ENCODE results near the gene TSTD2.

TSTD2 gene

GRCh38 chr9:97560851-97561250 is 72.3 kb downstream of the TSTD2 start:
- no peak for DNase-seq

GRCh38 chr9:97560154-97560553 is 73.0 kb downstream of the TSTD2 start:
- DNase-seq = no peak

DNA sequence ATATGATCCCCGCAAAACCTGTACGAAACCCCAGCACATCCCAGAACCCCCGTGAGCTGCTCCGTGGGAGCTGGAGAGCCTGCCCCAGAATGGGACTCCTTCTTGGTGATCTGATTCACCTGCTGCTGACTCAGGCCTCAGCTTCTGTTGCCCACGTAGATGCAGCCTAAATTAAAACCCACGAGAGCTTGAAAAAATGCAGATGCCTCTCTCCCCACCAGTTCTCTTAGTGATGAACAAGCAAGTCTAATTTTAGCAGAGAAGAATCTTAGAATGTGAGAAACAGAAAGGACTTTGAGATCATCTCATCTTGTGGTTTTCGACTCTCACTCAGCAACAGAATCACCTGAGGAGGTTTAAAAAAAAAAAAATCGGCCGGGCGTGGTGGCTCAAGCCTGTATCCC is 74.1 kb downstream of the TSTD2 start:
- no peak for DNase-seq

GRCh38 chr9:97558701-97559101 is 74.5 kb downstream of the TSTD2 start:
- no peak for DNase-seq

- DNase-seq = no peak
Measured at GRCh38 chr9:97557606-97558095, 75.5 kb downstream of the TSTD2 start.

- DNase-seq = no peak
Measured at GRCh38 chr9:97556721-97557605, 76.2 kb downstream of the TSTD2 start.

DNA sequence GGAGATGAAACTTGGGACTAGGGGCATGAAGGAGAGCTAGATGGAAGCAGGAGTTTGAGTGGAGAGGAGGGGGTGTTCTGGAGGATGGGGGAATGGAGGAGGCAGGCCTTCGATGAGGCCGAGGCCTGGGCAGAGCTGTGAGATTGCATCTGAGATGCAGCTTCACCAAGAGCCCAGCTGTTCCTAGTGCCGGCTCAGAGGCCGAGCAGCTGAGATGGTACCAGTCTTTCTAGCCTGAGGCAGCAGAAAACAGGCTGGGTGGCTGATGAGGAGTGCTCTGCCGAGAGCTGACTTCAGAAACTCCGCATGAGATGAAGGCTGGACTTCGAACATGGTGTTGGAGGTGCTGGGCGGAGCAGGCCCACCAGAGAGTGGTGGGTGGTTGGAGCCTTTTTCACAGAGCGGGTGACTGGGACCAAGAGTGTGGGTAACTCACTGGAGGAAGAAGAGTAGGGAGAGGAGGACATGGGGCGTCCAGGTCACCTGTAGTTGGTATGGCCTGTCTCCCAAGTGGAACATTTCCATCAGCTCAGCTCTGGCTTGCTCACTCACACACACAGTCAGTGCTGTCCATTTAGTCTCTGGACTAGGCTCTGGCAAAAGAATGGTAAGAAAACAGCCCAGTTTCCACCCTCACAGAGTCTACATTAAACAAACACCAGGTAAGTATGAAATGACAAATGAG is 77.0 kb downstream of the TSTD2 start:
- no peak for DNase-seq

DNA sequence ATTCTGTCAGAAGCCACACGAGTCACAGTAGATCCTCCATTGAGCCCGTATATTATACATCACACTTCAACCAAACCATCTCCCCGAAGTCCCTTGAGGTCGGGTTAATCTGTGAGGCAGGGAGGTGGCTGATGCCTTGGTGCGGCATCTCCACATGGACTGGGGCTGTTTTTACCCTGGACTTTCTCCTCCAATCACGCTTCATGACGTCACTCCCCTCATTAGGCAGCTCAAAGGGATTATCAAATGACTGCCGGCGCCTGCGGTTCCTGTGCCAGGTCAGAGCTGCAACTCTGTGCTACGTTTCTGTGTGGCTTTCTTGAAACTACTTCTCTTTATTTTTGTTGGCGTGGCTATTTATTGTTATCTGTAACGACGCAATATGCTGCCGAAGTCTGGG is 78.0 kb downstream of the TSTD2 start:
- DNase-seq = no peak

GRCh38 chr9:97554566-97555075 is 78.5 kb downstream of the TSTD2 start:
- no peak for DNase-seq

GRCh38 chr9:97553841-97554240 is 79.3 kb downstream of the TSTD2 start:
- DNase-seq = no peak

- DNase-seq = no peak
Measured at GRCh38 chr9:97553141-97553540, 80.0 kb downstream of the TSTD2 start.

GRCh38 chr9:97551308-97551707 is 81.9 kb downstream of the TSTD2 start:
- DNase-seq = no peak

DNA sequence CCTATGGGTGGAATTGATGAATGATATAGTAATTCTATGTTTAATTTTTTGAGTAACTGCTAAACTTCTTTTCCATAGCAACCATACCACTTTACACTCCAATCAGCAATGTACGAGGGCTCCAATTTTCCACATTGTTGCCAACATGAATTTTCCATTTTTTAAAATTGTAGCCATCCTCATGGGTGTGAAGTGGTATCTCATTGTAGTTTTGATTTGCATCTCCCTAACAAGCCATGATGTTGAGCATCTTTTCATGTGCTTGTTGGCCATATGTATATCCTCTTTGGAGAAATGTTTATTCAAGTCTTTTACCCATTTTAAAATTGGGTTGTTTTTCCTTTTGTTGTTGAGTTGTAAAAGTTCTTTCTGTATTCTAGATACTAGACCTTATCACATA is 82.8 kb downstream of the TSTD2 start:
- no peak for DNase-seq
